ENCODE measurements around the gene KRT36. TPM values are rescaled to one million over a fixed set of nuclear protein-coding genes. Genes with fewer than 3 reads are reported as not detected.

The KRT36 gene
- total and polyA plus RNA-seq, 2 of the 8 experiments (the other 6 are each of a cell fraction or from before 2014, with no cell fraction given) = not detected

GRCh38 chr17:41480581-41480980, 9.1 kb downstream of the KRT36 start:
- no peak overlapping the region for H2BK5ac ChIP-seq (ENCODE audit: low read depth, low read length)
- no peaks in the 10 kb centered on the region for H3K79me1 ChIP-seq (ENCODE audit: low read depth, low read length)
- CTCF ChIA-PET (ENCODE audit: partially characterized antibody) = interaction anchor here (1.4 to 33.9 kb wide), 3 partner anchors 12 to 182 kb away, joined by 4 to 427 read pairs (median 98); partner anchors contain the start of gene KRT36

More at GRCh38 chr17:41480581-41480980, 9.1 kb downstream of the KRT36 start:
- Histone ChIP-seq H2AK5ac (ENCODE audit: low read depth, low read length) (no peak overlapping the region), H2BK12ac (ENCODE audit: low read depth, low read length) (no peak overlapping the region), H4K8ac (ENCODE audit: extremely low read depth, insufficient read depth, low read length) (no peak overlapping the region), H2BK15ac (ENCODE audit: low read length) (no peak overlapping the region), H3K4ac (replicated peaks; ENCODE audit: insufficient read length, low read depth, low read length) (no peak overlapping the region), H3K9ac (replicated peaks in 1 of 4; ENCODE audit: extremely low read depth in 1 of 4, low read depth in 3 of 4, low read length in 3 of 4) (no peak overlapping the region), H3K4me3 (ENCODE audit: extremely low read depth in 1 of 4, insufficient read depth in 2 of 4, low read depth in 3 of 4, low read length in 4 of 4) (no peak overlapping the region), H3K56ac (replicated peaks; ENCODE audit: insufficient read length, low read depth, low read length) (no peak overlapping the region), H3K4me1 (replicated peaks in 1 of 4; ENCODE audit: control insufficient read depth in 3 of 4, insufficient read depth in 4 of 4, low read length in 3 of 4) (no peaks in the 10 kb centered on the region; a peak in 1 of 7 replicates), H3K18ac (ENCODE audit: extremely low read depth, low read length) (no peak overlapping the region), H2BK20ac (ENCODE audit: low read length) (no peak overlapping the region), H3K14ac (ENCODE audit: insufficient read length) (no peak overlapping the region), H2BK120ac (replicated peaks; ENCODE audit: low read depth, low read length) (no peak overlapping the region), H3K4me2 (ENCODE audit: insufficient read depth in 1 of 2, low read depth in 2 of 2, low read length in 2 of 2) (no peak overlapping the region), H3K23ac (ENCODE audit: insufficient read length) (no peak overlapping the region), H3K9me3 (ENCODE audit: insufficient read depth in 2 of 2, low read depth in 1 of 2, low read length in 1 of 2) (no peaks in the 10 kb centered on the region), H3K79me2 (ENCODE audit: control insufficient read depth in 1 of 2, insufficient read depth in 2 of 2, low read length in 2 of 2) (no peaks in the 10 kb centered on the region), H2AFZ (ENCODE audit: low read length) (no peak overlapping the region), H3K23me2 (ENCODE audit: low read depth, low read length) (no peaks in the 10 kb centered on the region), H4K91ac (replicated peaks; ENCODE audit: insufficient read length, low read length) (no peak overlapping the region), H3K27me3 (replicated peaks in 1 of 4; ENCODE audit: control insufficient read depth in 3 of 4, extremely low read depth in 1 of 4, insufficient read depth in 3 of 4, low read length in 3 of 4) (no peaks in the 10 kb centered on the region; a peak in 2 of 7 replicates), H3K27ac (ENCODE audit: low read depth, low read length) (no peak overlapping the region), H3K36me3 (ENCODE audit: control insufficient read depth in 2 of 4, insufficient read depth in 4 of 4, low read length in 3 of 4) (no peaks in the 10 kb centered on the region), H4K20me1 (replicated peaks in 1 of 2; ENCODE audit: control insufficient read depth in 1 of 2, insufficient read depth in 2 of 2, low read length in 2 of 2) (no peaks in the 10 kb centered on the region), H4K5ac (ENCODE audit: insufficient read length, low read depth, low read length) (no peak overlapping the region)
- DNase-seq (ENCODE audit: low read depth in 1 of 2, low spot score in 2 of 2) (no peak), FAIRE-seq (no peak)
- no peak for TF ChIP-seq TCF12 (IDR thresholded peaks at IDR 0.05; ENCODE audit: low read depth, low read length)
- POLR2A ChIA-PET (ENCODE audit: partially characterized antibody) = interaction anchor here (1.4 to 1.5 kb wide), 2 partner anchors 11 to 41 kb away, joined by 5 read pairs; no protein-coding TSS in a partner anchor
- 91% methylated on average over 7 of the region's 10 CpGs; no CpG with 5 or more reads in 1 of the 2 experiments for WGBS, 2 experiments (ENCODE audit: extremely low coverage in 1 of 2, insufficient coverage in 1 of 2, insufficient read length in 1 of 2, insufficient replicate concordance in 2 of 2, low coverage in 1 of 2, low lambda C conversion rate in 2 of 2, missing lambda C conversion rate in 1 of 2)
